Coronary artery (tissue), 2 donors: ENCODE results near the gene CLEC16A.

ENCODE experiments used
- DNase-seq: peaks from one replicate; pipeline ENCODE4 v3.0.0-alpha.2; 2017; ENCODE audit warnings: low spot score
- H3K27ac ChIP-seq, 2 donors: fragments of 200-600 bp; sonication (generic); one replicate each; pipeline ENCODE4 v1.5.1; 2016 to 2019
- H3K4me3 ChIP-seq: fragments of 200-600 bp; sonication (generic); 2 replicates; pipeline ENCODE4 v1.5.1; 2016; ENCODE audit warnings: mild to moderate bottlenecking, moderate library complexity
- CTCF ChIP-seq: fragments of 200-600 bp; sonication (generic); IDR thresholded peaks from one replicate; pipeline ENCODE4 v1.5.1; 2019; ENCODE audit warnings: antibody characterized with exemption

CLEC16A gene

GRCh38 chr16:11201498-11202259 is 257.3 kb downstream of the CLEC16A start:
- Histone ChIP-seq H3K27ac (no peak overlapping the region), H3K4me3 (no peak overlapping the region)
- TF ChIP-seq CTCF = no peak
- no peak for DNase-seq

- Histone ChIP-seq H3K27ac (no peak overlapping the region), H3K4me3 (no peak overlapping the region)
- no peak for DNase-seq
- TF ChIP-seq CTCF = no peak
Measured at GRCh38 chr16:11202260-11203091, 258.1 kb downstream of the CLEC16A start.

GRCh38 chr16:11203111-11203623 is 258.8 kb downstream of the CLEC16A start:
- H3K27ac ChIP-seq = no peak overlapping the region
- no peak overlapping the region for H3K4me3 ChIP-seq
- DNase-seq = no peak
- no peak for TF ChIP-seq CTCF

- no peak overlapping the region for H3K27ac ChIP-seq
- no peak for TF ChIP-seq CTCF
- H3K4me3 ChIP-seq = no peak overlapping the region
- no peak for DNase-seq
Measured at GRCh38 chr16:11204513-11205047, 260.2 kb downstream of the CLEC16A start.

- Histone ChIP-seq H3K27ac (no peak overlapping the region), H3K4me3 (no peak overlapping the region)
- DNase-seq = no peak
- TF ChIP-seq CTCF = no peak
Measured at GRCh38 chr16:11205065-11205699, 260.8 kb downstream of the CLEC16A start.

- DNase-seq = no peak
- no peak for TF ChIP-seq CTCF
- H3K4me3 ChIP-seq = no peak overlapping the region
- H3K27ac ChIP-seq = no peak overlapping the region
Measured at GRCh38 chr16:11205754-11206581, 261.6 kb downstream of the CLEC16A start.
